Dedifferentiated amniotic fluid mesenchymal stem cell (primary cell): Measurements from ENCODE around the gene MC3R.

Source experiments
- DNase-seq: peaks from one replicate; pipeline ENCODE4 v3.0.0-alpha.2; 2016; ENCODE audit errors: extremely low spot score

The MC3R gene

GRCh38 chr20:56249956-56250355 is 1.4 kb downstream of the MC3R start:
- no peak for DNase-seq

- no peak for DNase-seq
Measured at GRCh38 chr20:56257604-56258003, 9.1 kb downstream of the MC3R start.

GRCh38 chr20:56259948-56260347 is 11.4 kb downstream of the MC3R start:
- no peak for DNase-seq

GRCh38 chr20:56268536-56268935 is 20.0 kb downstream of the MC3R start:
- no peak for DNase-seq

- no peak for DNase-seq
Measured at GRCh38 chr20:56271974-56272373, 23.4 kb downstream of the MC3R start.

- no peak for DNase-seq
Measured at GRCh38 chr20:56273491-56273890, 25.0 kb downstream of the MC3R start.

- DNase-seq: no peak
Measured at GRCh38 chr20:56274156-56274555, 25.6 kb downstream of the MC3R start.

GRCh38 chr20:56278196-56278595 is 29.7 kb downstream of the MC3R start:
- DNase-seq: no peak

GRCh38 chr20:56285496-56285895 is 37.0 kb downstream of the MC3R start:
- DNase-seq: no peak

GRCh38 chr20:56289652-56290051 is 41.1 kb downstream of the MC3R start:
- no peak for DNase-seq

GRCh38 chr20:56299362-56299761 is 50.8 kb downstream of the MC3R start:
- DNase-seq: no peak
